Effector memory CD8-positive, alpha-beta T cell (primary cell): Measurements from ENCODE around the gene NFIX.

ENCODE experiments used
- ATAC-seq: fragments of 150-1000 bp; cut with Tn5 transposase; replicated peaks from 2 replicates; pipeline ENCODE4 v1.10.0; 2021; ENCODE audit warnings: mild to moderate bottlenecking, moderate library complexity
- DNase-seq, 3 experiments: peaks; one replicate each; pipeline ENCODE4 v3.0.0; 2021
- H3K27ac Mint-ChIP-seq, 2 donors: one replicate each; pipeline ENCODE4 v1.8.0; 2022; ENCODE audit warnings: mild to moderate bottlenecking in 2 of 2, mixed read lengths in 2 of 2, moderate library complexity in 2 of 2
- H3K27me3 Mint-ChIP-seq, 2 donors: one replicate each; pipeline ENCODE4 v1.8.0; 2022; ENCODE audit warnings: mixed read lengths in 2 of 2
- H3K36me3 Mint-ChIP-seq: one replicate; pipeline ENCODE4 v1.8.0; 2022; ENCODE audit warnings: mild to moderate bottlenecking, moderate library complexity, mixed read lengths; ENCODE audit not compliant: insufficient read depth
- H3K4me1 Mint-ChIP-seq, 2 donors: one replicate each; pipeline ENCODE4 v1.8.0; 2022; ENCODE audit warnings: low read depth in 2 of 2, mixed read lengths in 2 of 2
- H3K4me3 Mint-ChIP-seq, 2 donors: one replicate each; pipeline ENCODE4 v1.8.0; 2022; ENCODE audit warnings: mild to moderate bottlenecking in 2 of 2, mixed read lengths in 2 of 2, moderate library complexity in 2 of 2
- H3K9me3 Mint-ChIP-seq, 2 donors: one replicate each; pipeline ENCODE4 v1.8.0; 2022; ENCODE audit warnings: mixed read lengths in 2 of 2

The NFIX gene

GRCh38 chr19:13018035-13018914, 23.0 kb downstream of the NFIX start:
- H3K4me3 Mint-ChIP-seq: no peak overlapping the region
- H3K9me3 Mint-ChIP-seq: no peaks in the 10 kb centered on the region
- peaks cover 38 to 79% of the 10 kb centered on the region in 2 donors for H3K27me3 Mint-ChIP-seq
- DNase-seq (no peak), ATAC-seq (no peak)
- H3K27ac Mint-ChIP-seq: no peak overlapping the region
- H3K4me1 Mint-ChIP-seq: peaks cover 15 to 16% of the 10 kb centered on the region in 2 donors
- H3K36me3 Mint-ChIP-seq: peaks cover 3% of the 10 kb centered on the region

DNA sequence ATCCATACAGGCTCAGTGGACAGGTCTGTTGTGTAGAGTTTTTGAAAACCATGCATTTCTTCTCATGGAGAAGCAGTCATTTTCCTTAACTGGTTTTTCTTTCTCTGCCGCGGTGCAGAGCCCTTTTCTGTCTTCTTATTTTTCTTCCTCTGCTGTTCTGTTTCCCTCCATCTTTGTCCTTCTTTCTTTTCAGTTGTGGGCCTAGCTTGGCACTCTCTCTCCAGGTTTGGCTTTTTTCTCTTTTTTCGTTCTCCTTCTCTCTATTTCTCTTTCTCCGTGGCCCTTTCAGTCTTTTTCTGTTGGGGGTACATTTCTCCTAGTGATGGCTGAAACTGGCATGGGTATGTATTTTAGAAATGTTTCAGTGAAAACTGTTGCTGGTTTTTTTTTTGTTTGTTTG, 24.1 kb downstream of the NFIX start:
- no peaks in the 10 kb centered on the region for H3K36me3 Mint-ChIP-seq

GRCh38 chr19:13020002-13020414, 24.7 kb downstream of the NFIX start:
- DNase-seq: no peak
- H3K27me3 Mint-ChIP-seq: peaks cover 33 to 79% of the 10 kb centered on the region in 2 donors
- no peak overlapping the region for H3K27ac Mint-ChIP-seq
- ATAC-seq: no peak
- H3K4me1 Mint-ChIP-seq: peaks cover 16 to 17% of the 10 kb centered on the region in 2 donors
- no peaks in the 10 kb centered on the region for H3K36me3 Mint-ChIP-seq
- no peak overlapping the region for H3K4me3 Mint-ChIP-seq
- no peaks in the 10 kb centered on the region for H3K9me3 Mint-ChIP-seq

More for the DNA sequence above, 24.1 kb downstream of the NFIX start:
- H3K9me3 Mint-ChIP-seq: no peaks in the 10 kb centered on the region
- ATAC-seq: no peak
- DNase-seq: no peak
- H3K27ac Mint-ChIP-seq: no peak overlapping the region
- H3K27me3 Mint-ChIP-seq: peaks cover 33 to 79% of the 10 kb centered on the region in 2 donors
- no peak overlapping the region for H3K4me3 Mint-ChIP-seq
- peaks cover 13 to 17% of the 10 kb centered on the region in 2 donors for H3K4me1 Mint-ChIP-seq

DNA sequence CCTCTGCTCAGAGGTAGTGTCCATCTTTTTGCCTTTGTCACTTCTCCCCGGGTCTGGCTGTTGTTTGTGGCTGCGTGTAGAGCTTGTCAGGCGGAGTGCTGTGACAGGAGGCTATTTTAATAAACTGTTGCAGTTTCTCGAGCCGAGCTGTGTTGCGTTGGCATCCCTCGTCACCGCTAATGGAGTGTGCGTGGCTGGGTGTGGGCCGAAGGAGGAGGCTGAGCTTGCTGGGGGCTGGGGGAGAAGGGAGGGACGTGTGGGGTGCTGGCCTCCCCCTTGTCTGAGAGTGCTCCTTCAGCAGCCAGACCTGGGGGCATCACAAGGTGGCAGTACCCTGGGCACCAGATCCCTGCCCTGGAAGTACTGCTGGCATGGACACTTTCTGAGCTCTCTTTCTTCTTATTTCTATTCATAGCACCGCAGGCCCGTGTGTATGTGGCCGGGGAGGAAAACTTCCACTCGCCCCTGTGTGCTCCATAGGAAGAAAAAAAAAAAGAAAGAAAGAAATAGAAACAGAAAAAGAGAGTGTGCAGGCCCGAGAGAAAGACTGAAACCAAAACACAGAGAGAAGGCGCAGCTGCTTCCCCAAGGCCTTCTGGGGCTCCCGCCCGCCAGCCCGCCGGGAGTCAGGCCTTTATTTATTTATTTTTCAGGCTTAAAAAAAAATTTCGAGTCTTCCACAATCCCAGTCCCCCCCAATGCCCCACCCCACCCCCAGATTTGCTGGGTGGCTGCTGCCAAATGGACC, 27.0 kb downstream of the NFIX start:
- Mint-ChIP-seq H3K4me1 (peaks cover 12 to 17% of the 10 kb centered on the region in 2 donors), H3K27ac (peak overlapping the region in 1 of 2 donors; percentile 49), H3K27me3 (peaks cover 39 to 80% of the 10 kb centered on the region in 2 donors), H3K4me3 (peak overlapping the region; percentile 36 to 73), H3K9me3 (no peaks in the 10 kb centered on the region), H3K36me3 (no peaks in the 10 kb centered on the region)
- DNase-seq (no peak), ATAC-seq (no peak)

GRCh38 chr19:13022859-13023636, 27.8 kb downstream of the NFIX start:
- DNase-seq: no peak
- Mint-ChIP-seq H3K27me3 (peaks cover 32 to 79% of the 10 kb centered on the region in 2 donors), H3K9me3 (no peaks in the 10 kb centered on the region), H3K4me3 (peak overlapping the region; percentile 71 to 73), H3K36me3 (no peaks in the 10 kb centered on the region), H3K27ac (peak overlapping the region in 1 of 2 donors; percentile 58), H3K4me1 (peaks cover 12 to 17% of the 10 kb centered on the region in 2 donors)
- ATAC-seq: no peak

- peak overlapping the region; percentile 71 to 73 for H3K4me3 Mint-ChIP-seq
- DNase-seq: no peak
- H3K36me3 Mint-ChIP-seq: no peaks in the 10 kb centered on the region
- no peak for ATAC-seq
- no peaks in the 10 kb centered on the region for H3K9me3 Mint-ChIP-seq
- H3K27me3 Mint-ChIP-seq: peaks cover 32 to 79% of the 10 kb centered on the region in 2 donors
- peaks cover 12 to 17% of the 10 kb centered on the region in 2 donors for H3K4me1 Mint-ChIP-seq
- peak overlapping the region in 1 of 2 donors; percentile 58 for H3K27ac Mint-ChIP-seq
Measured at GRCh38 chr19:13023656-13024055, 28.4 kb downstream of the NFIX start.

GRCh38 chr19:13024126-13024950, 29.1 kb downstream of the NFIX start:
- peak overlapping the region; percentile 8 to 59 for H3K27ac Mint-ChIP-seq
- H3K4me1 Mint-ChIP-seq: peaks cover 12 to 17% of the 10 kb centered on the region in 2 donors
- H3K36me3 Mint-ChIP-seq: no peaks in the 10 kb centered on the region
- H3K4me3 Mint-ChIP-seq: peak overlapping the region; percentile 63 to 73
- no peaks in the 10 kb centered on the region for H3K9me3 Mint-ChIP-seq
- ATAC-seq: peak; percentile 24
- peaks cover 32 to 85% of the 10 kb centered on the region in 2 donors for H3K27me3 Mint-ChIP-seq
- DNase-seq: no peak

GRCh38 chr19:13024951-13025697, 29.8 kb downstream of the NFIX start:
- Mint-ChIP-seq H3K4me1 (peaks cover 12 to 17% of the 10 kb centered on the region in 2 donors), H3K27ac (no peak overlapping the region), H3K9me3 (no peaks in the 10 kb centered on the region), H3K4me3 (peak overlapping the region; percentile 63 to 73), H3K36me3 (no peaks in the 10 kb centered on the region), H3K27me3 (peaks cover 32 to 92% of the 10 kb centered on the region in 2 donors)
- no peak for ATAC-seq
- no peak for DNase-seq

GRCh38 chr19:13025819-13026456, 30.7 kb downstream of the NFIX start:
- no peak for DNase-seq
- Mint-ChIP-seq H3K4me3 (peak overlapping the region in 1 of 2 donors; percentile 1), H3K27me3 (peaks cover 32 to 91% of the 10 kb centered on the region in 2 donors), H3K36me3 (no peaks in the 10 kb centered on the region), H3K4me1 (peaks cover 12 to 17% of the 10 kb centered on the region in 2 donors), H3K27ac (peak overlapping the region in 1 of 2 donors; percentile 29), H3K9me3 (no peaks in the 10 kb centered on the region)
- no peak for ATAC-seq

- peaks cover 12 to 17% of the 10 kb centered on the region in 2 donors for H3K4me1 Mint-ChIP-seq
- no peaks in the 10 kb centered on the region for H3K9me3 Mint-ChIP-seq
- no peak overlapping the region for H3K27ac Mint-ChIP-seq
- no peak overlapping the region for H3K4me3 Mint-ChIP-seq
- H3K36me3 Mint-ChIP-seq: no peaks in the 10 kb centered on the region
- H3K27me3 Mint-ChIP-seq: peaks cover 32 to 85% of the 10 kb centered on the region in 2 donors
- ATAC-seq: no peak
- DNase-seq: no peak
Measured at GRCh38 chr19:13026462-13027370, 31.4 kb downstream of the NFIX start.

GRCh38 chr19:13027557-13027956, 32.3 kb downstream of the NFIX start:
- ATAC-seq: no peak
- H3K36me3 Mint-ChIP-seq: no peaks in the 10 kb centered on the region
- H3K27me3 Mint-ChIP-seq: peaks cover 32 to 85% of the 10 kb centered on the region in 2 donors
- no peaks in the 10 kb centered on the region for H3K9me3 Mint-ChIP-seq
- no peak for DNase-seq
- H3K4me1 Mint-ChIP-seq: peaks cover 12 to 17% of the 10 kb centered on the region in 2 donors
- H3K4me3 Mint-ChIP-seq: no peak overlapping the region
- H3K27ac Mint-ChIP-seq: no peak overlapping the region
